ENCODE measurements around the gene NPAS3. TPM values are rescaled to one million over a fixed set of nuclear protein-coding genes. Genes with fewer than 3 reads are reported as not detected.

NPAS3 gene
- polyA plus RNA-seq, 2 of the 4 experiments (the other 2 are of a cell fraction) = not detected

- Histone ChIP-seq H3K4me2 (no peak overlapping the region), H3K4me3 (no peak overlapping the region), H3K27ac (no peak overlapping the region), H3K9me3 (no peaks in the 10 kb centered on the region), H3K4me1 (no peaks in the 10 kb centered on the region)
- WGBS (ENCODE audit: missing lambda C conversion rate) = 19% methylated on average over 6 of the region's 6 CpGs
- TF ChIP-seq GATA3 (IDR thresholded peaks at IDR 0.05; ENCODE audit: borderline replicate concordance) (no peak), EHMT2 (IDR thresholded peaks at IDR 0.05; ENCODE audit: low read depth) (no peak), HMGXB4 (CRISPR knock-in tag; IDR thresholded peaks at IDR 0.05; ENCODE audit: borderline replicate concordance) (no peak), HES2 (IDR thresholded peaks at IDR 0.05) (no peak), ZSCAN20 (CRISPR knock-in tag; IDR thresholded peaks at IDR 0.05) (no peak), NPAS2 (CRISPR knock-in tag; IDR thresholded peaks at IDR 0.05; ENCODE audit: borderline replicate concordance) (no peak), MAFK (IDR thresholded peaks at IDR 0.05; ENCODE audit: partially characterized antibody) (no peak), ZNF302 (CRISPR knock-in tag; IDR thresholded peaks at IDR 0.05) (no peak), CHD2 (IDR thresholded peaks at IDR 0.05; ENCODE audit: low read length, partially characterized antibody) (no peak), RNF2 (IDR thresholded peaks at IDR 0.05; ENCODE audit: borderline replicate concordance, low read depth) (no peak), TP53 (CRISPR knock-in tag; IDR thresholded peaks at IDR 0.05) (no peak)
- FAIRE-seq (no peak), ATAC-seq (no peak), DNase-seq (ENCODE audit: low read depth in 1 of 2, low spot score in 1 of 2) (no peak)
- ChIA-PET CTCF (interaction anchor here (1.1 kb wide), 1 partner anchor 12 kb away, joined by 3 read pairs; no protein-coding TSS in a partner anchor), POLR2A (no interaction called here)
Measured at GRCh38 chr14:33618361-33619105, 679.9 kb downstream of the NPAS3 start.

DNA sequence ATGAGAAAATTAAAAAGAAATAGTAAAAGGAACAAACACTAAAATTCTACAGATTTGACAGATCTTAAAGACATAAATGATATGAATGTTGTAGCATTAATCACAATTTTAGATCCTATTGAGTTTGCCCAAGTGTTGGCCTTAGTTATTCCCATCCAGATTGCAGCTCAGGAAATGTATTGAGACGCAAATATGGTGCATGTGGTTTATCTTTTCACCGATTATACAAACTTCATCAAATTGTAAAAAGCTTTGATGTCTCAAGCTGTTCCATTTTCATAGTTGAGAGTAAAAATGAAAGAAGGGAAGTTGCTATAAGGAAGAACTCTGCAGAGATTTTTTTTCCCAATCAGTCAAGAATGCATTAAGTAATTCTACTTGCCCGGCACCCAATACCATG is 683.8 kb downstream of the NPAS3 start:
- no peak overlapping the region for H3K4me2 ChIP-seq
- FAIRE-seq (no peak), DNase-seq (ENCODE audit: low read depth in 1 of 2, low spot score in 1 of 2) (no peak), ATAC-seq (no peak)
- WGBS (ENCODE audit: missing lambda C conversion rate) = 40% methylated on average over 3 of the region's 3 CpGs
- H3K4me1 ChIP-seq = no peaks in the 10 kb centered on the region
- TF ChIP-seq, protein P1, sequence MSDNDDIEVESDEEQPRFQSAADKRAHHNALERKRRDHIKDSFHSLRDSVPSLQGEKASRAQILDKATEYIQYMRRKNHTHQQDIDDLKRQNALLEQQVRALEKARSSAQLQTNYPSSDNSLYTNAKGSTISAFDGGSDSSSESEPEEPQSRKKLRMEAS (IDR thresholded peaks at IDR 0.05) = no peak
- TF ChIP-seq POLR2AphosphoS2 (conservative IDR thresholded peaks at IDR 0.05; ENCODE audit: low read length) (no peak), HEYL (CRISPR knock-in tag; IDR thresholded peaks at IDR 0.05) (no peak), CEBPB (IDR thresholded peaks at IDR 0.05) (no peak), POLR2A (IDR thresholded peaks at IDR 0.05; ENCODE audit: low read length) (no peak), CBX8 (IDR thresholded peaks at IDR 0.05) (no peak), FOSL2 (IDR thresholded peaks at IDR 0.05) (no peak), FOSL2 (CRISPR knock-in tag; IDR thresholded peaks at IDR 0.05) (no peak), FOXS1 (CRISPR knock-in tag; IDR thresholded peaks at IDR 0.05) (no peak)
- TF ChIP-seq, protein P2, sequence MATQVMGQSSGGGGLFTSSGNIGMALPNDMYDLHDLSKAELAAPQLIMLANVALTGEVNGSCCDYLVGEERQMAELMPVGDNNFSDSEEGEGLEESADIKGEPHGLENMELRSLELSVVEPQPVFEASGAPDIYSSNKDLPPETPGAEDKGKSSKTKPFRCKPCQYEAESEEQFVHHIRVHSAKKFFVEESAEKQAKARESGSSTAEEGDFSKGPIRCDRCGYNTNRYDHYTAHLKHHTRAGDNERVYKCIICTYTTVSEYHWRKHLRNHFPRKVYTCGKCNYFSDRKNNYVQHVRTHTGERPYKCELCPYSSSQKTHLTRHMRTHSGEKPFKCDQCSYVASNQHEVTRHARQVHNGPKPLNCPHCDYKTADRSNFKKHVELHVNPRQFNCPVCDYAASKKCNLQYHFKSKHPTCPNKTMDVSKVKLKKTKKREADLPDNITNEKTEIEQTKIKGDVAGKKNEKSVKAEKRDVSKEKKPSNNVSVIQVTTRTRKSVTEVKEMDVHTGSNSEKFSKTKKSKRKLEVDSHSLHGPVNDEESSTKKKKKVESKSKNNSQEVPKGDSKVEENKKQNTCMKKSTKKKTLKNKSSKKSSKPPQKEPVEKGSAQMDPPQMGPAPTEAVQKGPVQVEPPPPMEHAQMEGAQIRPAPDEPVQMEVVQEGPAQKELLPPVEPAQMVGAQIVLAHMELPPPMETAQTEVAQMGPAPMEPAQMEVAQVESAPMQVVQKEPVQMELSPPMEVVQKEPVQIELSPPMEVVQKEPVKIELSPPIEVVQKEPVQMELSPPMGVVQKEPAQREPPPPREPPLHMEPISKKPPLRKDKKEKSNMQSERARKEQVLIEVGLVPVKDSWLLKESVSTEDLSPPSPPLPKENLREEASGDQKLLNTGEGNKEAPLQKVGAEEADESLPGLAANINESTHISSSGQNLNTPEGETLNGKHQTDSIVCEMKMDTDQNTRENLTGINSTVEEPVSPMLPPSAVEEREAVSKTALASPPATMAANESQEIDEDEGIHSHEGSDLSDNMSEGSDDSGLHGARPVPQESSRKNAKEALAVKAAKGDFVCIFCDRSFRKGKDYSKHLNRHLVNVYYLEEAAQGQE (IDR thresholded peaks at IDR 0.05) = no peak
- H3K9me3 ChIP-seq = no peaks in the 10 kb centered on the region
- ChIA-PET POLR2A (no interaction called here), CTCF (interaction anchor here (1.0 kb wide), 1 partner anchor 170 kb away, joined by 3 read pairs; no protein-coding TSS in a partner anchor)
- H3K27ac ChIP-seq = no peak overlapping the region
- no peak overlapping the region for H3K4me3 ChIP-seq

Measured in A549 (cell line).